Measurements from ENCODE around the gene OR2A42.
"Not testable (repeated sequence)": the region's sequence is repeated elsewhere in the genome, so short reads cannot be mapped to it uniquely, and the experiment has no call there.

DNA sequence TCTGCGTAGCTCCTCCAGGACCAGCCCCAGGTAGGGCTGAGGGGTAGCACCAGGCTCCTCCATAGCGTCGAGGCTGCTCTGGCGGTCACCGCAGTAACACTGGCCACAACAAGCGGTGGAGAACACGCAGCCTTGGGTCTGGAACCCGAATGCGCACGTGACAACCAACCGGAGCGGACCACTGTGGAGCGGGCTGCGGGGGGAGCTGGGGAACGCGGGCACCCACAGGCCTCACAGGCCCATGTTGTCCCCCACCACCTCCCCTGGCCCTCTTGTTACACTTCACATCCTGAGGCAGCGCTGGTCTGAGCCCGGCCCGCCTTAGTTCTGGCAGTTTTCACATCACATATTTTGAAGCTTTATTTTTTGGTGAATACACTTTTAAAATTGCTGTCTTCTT, 29.8 kb upstream of the OR2A42 start, which contains the start of gene CTAGE8:
- not testable (repeated sequence) for TF ChIP-seq EZH2 (IDR thresholded peaks at IDR 0.05; ENCODE audit: insufficient read depth, poor library complexity, severe bottlenecking); EZH2phosphoT487 (IDR thresholded peaks at IDR 0.05; ENCODE audit: insufficient read depth, low read depth)
